D721Med (cell line): Measurements from ENCODE around the gene FBXO44.

Source experiments
- DNase-seq: peaks from one replicate; pipeline ENCODE4 v3.0.0; 2011; ENCODE audit warnings: low spot score; ENCODE audit not compliant: insufficient read length
- FAIRE-seq: peaks from 2 replicates; lab custom pipeline; 2011; peaks lifted over from hg19 to GRCh38; lab: Jason Lieb, UNC
- CTCF ChIP-seq: IDR thresholded peaks from 2 replicates; pipeline ENCODE4 v1.5.1; 2012; ENCODE audit warnings: mild to moderate bottlenecking, control low read depth; ENCODE audit not compliant: insufficient read depth; ENCODE audit errors: missing control alignments

The FBXO44 gene

GRCh38 chr1:11695861-11696260 is 41.2 kb downstream of the FBXO44 start:
- FAIRE-seq = no peak
- no peak for TF ChIP-seq CTCF

GRCh38 chr1:11697188-11697892 is 42.7 kb downstream of the FBXO44 start:
- no peak for TF ChIP-seq CTCF
- DNase-seq = no peak
- FAIRE-seq = no peak

More at GRCh38 chr1:11695861-11696260, 41.2 kb downstream of the FBXO44 start:
- no peak for DNase-seq

GRCh38 chr1:11697893-11698210 is 43.2 kb downstream of the FBXO44 start:
- no peak for DNase-seq
- FAIRE-seq = no peak
- no peak for TF ChIP-seq CTCF

GRCh38 chr1:11700601-11701467 is 46.2 kb downstream of the FBXO44 start:
- no peak for TF ChIP-seq CTCF
- DNase-seq (peak; percentile 68), FAIRE-seq (no peak)

GRCh38 chr1:11701551-11701961 is 46.9 kb downstream of the FBXO44 start:
- DNase-seq (no peak), FAIRE-seq (no peak)
- no peak for TF ChIP-seq CTCF

GRCh38 chr1:11701981-11702803 is 47.5 kb downstream of the FBXO44 start:
- FAIRE-seq = no peak
- DNase-seq = no peak
- TF ChIP-seq CTCF = no peak
